ENCODE measurements around the gene USP46.

USP46 gene

GRCh38 chr4:52657292-52657617, 1.8 kb downstream of the USP46 start:
- DNase-seq (ENCODE audit: low read depth): no peak

- DNase-seq (ENCODE audit: low read depth): no peak
Observed at GRCh38 chr4:52655506-52655905, 3.6 kb downstream of the USP46 start.

DNA sequence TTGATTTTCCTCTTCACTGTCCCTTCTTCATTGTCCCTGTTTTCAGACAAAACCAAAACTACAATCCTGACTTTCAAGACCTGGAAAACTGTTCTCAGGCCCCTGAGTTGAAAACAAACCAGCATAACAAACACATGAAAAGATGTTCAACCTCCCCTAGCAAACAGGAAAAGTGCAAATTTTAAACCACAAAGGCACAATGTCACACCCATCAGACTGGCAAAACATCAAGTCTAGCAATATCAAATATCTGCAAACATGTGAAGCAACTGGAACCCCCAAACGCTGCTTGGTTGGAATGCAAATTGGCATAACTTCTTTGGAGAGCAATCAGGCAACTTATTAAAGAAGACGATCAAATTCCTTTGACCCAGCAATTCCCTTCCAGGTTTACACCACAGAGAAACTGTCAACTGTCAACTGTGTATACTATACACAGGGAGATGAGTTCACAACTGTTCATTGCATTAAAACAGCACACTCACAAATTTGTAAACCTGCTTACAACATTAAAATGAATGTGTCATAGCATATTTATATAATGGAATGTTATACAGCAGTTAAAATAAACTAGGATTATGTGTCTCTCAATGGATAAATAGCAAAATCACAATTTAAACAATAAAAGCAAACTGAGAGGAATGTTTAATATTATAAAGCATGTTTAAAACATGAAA, 7.0 kb downstream of the USP46 start:
- no peak for DNase-seq (ENCODE audit: low read depth)

DNA sequence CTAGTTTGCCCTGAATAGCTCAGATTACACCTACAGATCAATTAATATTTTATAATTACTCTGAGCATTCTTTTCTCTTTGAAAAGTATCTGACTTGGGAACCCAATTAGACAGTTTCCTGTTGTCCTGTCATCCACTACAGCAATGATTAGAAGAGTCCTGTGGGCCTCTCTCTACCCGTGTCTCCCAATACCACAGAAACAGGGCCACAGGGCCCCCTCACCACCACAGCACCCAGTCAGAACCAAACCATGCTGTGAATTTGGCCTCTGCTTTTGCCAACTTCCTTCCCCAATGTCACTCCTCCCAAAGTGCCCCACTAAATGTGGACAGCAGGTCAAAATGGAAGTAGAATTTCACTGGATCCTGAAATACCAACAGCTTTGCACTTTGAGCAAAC, 10.3 kb downstream of the USP46 start:
- no peak for DNase-seq (ENCODE audit: low read depth)

DNA sequence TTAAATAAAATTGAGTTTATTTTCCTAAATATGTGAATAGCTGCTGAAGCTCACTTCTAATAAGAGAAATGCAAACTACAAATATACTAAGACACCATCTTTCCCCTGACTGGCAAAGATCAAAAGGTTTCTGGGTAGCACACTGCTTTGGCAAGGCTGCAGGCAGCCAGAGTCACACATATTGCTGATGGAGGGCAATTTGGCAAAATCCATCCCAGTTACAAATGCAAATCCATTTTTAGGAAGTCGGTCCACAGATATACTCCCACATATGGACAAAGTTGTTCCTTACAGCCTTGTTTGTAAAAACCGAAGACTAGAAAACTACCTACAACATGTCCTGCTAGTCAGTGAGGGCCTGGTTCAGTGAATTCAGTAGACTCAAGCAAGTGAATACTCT, 12.4 kb downstream of the USP46 start:
- DNase-seq (ENCODE audit: low read depth): no peak

DNA sequence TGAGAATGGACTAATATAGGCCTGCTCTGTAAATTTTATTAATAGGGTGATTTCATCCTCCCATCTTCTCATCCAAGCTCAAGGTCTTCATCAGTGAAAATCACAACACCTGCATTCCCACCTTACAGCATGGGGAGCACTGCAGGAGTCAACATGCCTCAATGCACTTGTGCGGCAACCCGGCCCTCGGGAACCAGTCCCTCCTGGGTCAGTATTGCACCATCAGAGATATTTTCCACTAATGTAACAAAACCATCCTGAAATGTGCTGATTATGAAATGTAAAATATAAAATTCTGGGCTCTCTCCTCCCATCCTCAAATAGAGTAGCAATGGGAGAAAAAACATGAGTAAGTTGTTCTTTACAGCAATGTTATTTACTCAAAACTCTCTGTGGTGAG, 13.0 kb downstream of the USP46 start:
- DNase-seq (ENCODE audit: low read depth): no peak

- no peak for DNase-seq (ENCODE audit: low read depth)
Observed at GRCh38 chr4:52645300-52645699, 13.8 kb downstream of the USP46 start.

GRCh38 chr4:52643785-52644244, 15.3 kb downstream of the USP46 start:
- no peak for DNase-seq (ENCODE audit: low read depth)

DNA sequence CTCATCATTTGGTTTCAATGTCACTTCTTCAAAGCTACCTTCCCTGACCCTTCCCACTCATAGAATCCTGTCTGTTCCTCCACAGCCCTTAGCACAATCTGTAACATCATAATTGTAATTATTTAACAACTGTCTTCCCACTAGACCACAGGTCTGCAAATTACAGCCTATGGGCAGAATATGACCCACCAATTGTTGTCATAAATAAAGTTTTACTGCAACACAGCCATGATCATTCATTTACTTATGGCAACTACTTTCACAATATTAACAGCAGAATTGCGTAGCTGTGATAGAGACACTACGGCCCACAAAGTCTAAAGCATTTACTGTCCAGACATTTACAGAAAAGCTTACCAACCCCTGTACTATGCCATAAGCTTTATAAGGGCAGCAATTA, 15.9 kb downstream of the USP46 start:
- DNase-seq (ENCODE audit: low read depth): no peak

- no peak for DNase-seq (ENCODE audit: low read depth)
Observed at GRCh38 chr4:52641854-52642563, 17.1 kb downstream of the USP46 start.

- DNase-seq (ENCODE audit: low read depth): no peak
Observed at GRCh38 chr4:52640808-52641565, 18.1 kb downstream of the USP46 start.

DNA sequence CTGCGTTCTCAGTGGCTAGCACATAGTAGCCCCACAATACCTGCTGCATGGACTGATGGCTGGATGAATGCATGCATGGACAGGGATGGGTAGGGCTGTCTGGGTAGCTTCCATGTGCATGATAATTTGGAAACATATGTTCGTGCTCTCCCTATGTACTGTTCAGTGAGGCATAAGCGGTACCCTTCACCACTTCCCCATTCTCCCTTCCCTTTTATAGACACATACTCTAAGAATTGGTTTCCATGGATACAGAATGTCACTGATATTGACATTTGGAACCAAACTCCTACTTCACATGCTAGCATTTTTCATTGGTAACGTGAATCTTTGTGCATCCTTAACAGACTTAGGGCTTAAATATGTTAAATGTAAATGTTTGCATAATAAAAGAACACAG, 20.4 kb downstream of the USP46 start:
- no peak for DNase-seq (ENCODE audit: low read depth)

DNA sequence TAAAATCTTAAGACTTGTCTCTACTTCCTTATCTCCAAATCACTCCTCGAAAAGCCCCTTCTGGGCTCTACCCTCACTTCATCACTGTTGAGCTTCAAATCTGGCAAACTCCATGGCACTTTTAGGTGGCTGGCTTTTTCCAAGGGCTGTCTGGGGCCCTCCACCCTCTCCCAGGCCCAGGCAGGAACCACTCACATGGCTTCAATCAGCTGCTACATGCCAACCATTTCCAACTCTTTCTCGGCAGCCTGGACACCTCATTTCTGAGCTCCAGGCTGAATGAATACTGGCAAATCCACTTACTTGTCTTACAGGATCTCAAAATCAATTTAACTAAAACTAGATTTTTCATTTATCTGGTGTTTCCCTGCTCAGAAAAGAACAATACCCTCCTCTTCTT, 22.0 kb downstream of the USP46 start:
- DNase-seq (ENCODE audit: low read depth): no peak

DNA sequence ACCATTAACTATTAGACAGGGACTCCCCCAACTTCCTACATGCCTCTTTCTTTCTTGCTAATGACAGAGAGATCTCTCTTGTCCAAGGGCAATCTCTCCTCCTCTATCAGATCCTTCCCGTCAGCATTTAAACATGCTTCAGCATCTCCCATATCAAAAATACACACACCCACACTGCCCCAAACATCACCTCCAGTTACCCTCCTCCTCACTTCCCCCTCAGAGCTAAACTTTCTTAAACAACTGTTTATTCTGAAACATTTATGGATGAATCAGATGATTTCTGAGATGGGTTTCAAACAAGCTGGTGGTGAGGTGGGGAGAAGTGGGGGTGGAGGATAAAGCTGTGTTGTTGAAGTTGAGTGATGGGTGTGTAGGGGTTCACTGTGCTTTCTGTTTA, 23.5 kb downstream of the USP46 start:
- DNase-seq (ENCODE audit: low read depth): no peak

DNA sequence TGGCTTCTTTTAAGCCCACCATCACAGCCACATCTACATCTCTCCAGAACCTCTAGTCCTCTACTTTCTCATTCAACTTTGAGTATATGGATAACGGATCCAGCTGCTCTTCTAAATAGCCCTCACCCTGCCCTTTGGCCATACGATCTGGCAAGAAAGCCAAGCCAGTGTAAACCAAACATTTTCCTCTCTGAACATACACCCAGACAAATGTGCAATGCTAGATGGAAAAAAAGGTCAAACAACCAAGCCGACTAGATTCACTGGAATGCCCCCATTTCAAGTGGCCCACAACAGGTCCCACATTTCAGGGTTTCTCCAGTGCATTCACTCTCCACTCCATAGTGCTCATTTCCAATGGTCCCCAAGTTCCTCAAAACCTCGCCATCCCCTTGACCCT, 24.0 kb downstream of the USP46 start:
- DNase-seq (ENCODE audit: low read depth): no peak

DNA sequence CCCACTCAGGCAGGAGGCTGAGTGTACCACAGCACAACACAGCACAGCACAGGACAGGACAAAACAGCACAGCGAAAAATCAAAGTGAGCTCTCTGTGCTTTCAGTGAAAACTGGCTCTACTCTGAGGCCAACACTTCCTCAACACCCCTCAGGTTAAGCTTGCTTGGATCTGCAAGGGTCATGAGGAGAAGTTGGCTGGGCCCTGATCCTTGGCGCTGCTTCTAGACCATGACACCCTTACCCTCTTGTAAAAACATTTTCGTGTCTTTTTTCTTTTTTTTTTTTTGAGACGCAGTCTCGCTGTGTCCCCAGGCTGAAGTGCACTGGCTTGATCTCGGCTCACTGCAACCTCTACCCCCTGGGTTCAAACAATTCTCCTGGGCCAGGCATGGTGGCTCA, 25.3 kb downstream of the USP46 start:
- DNase-seq (ENCODE audit: low read depth): no peak

- no peak for DNase-seq (ENCODE audit: low read depth)
Observed at GRCh38 chr4:52628974-52629373, 30.1 kb downstream of the USP46 start.

- DNase-seq (ENCODE audit: low read depth): no peak
Observed at GRCh38 chr4:52628543-52628942, 30.6 kb downstream of the USP46 start.

GRCh38 chr4:52627876-52628275, 31.2 kb downstream of the USP46 start:
- DNase-seq (ENCODE audit: low read depth): no peak

- no peak for DNase-seq (ENCODE audit: low read depth)
Observed at GRCh38 chr4:52625216-52625615, 33.9 kb downstream of the USP46 start.

GRCh38 chr4:52622564-52622963, 36.5 kb downstream of the USP46 start:
- no peak for DNase-seq (ENCODE audit: low read depth)

GRCh38 chr4:52621567-52621966, 37.5 kb downstream of the USP46 start:
- no peak for DNase-seq (ENCODE audit: low read depth)

GRCh38 chr4:52619591-52619931, 39.5 kb downstream of the USP46 start:
- DNase-seq (ENCODE audit: low read depth): no peak
